Thyroid gland (tissue), 4 donors: Measurements from ENCODE around the gene DHRS11.

Experiments
- CTCF ChIP-seq, 6 experiments: fragments of 200-600 bp in 3 of 6; fragments of 450-650 bp in 3 of 6; sonication (generic) in 3 of 6; IDR thresholded peaks; one replicate each; pipeline ENCODE4 v1.5.1; 2016 to 2019; ENCODE audit warnings: antibody characterized with exemption in 6 of 6, mild to moderate bottlenecking in 2 of 6, inconsistent platforms in 1 of 6, moderate library complexity in 1 of 6
- POLR2A ChIP-seq, 2 donors: fragments of 450-650 bp; IDR thresholded peaks; one replicate each; pipeline ENCODE4 v1.6.1; 2017; ENCODE audit warnings: antibody characterized with exemption in 2 of 2, mild to moderate bottlenecking in 2 of 2, moderate library complexity in 1 of 2

GRCh38 chr17:36599546-36600250 is 8.0 kb downstream of the DHRS11 start:
- TF ChIP-seq CTCF (IDR thresholded peaks at IDR 0.05) = no peak
- TF ChIP-seq POLR2A (IDR thresholded peaks at IDR 0.05) = no peak
